Tibial nerve (tissue), 4 donors: ENCODE data around the gene COX6A1. TPM values are rescaled to one million over a fixed set of nuclear protein-coding genes. Genes with fewer than 3 reads are reported as not detected.

Source experiments
- DNase-seq, 2 donors: peaks; one replicate each; pipeline ENCODE4 v3.0.0-alpha.2; 2019; ENCODE audit warnings: low spot score in 2 of 2
- H3K27ac ChIP-seq, 4 donors: fragments of 200-600 bp; sonication (generic) in 3 of 4; one replicate each; pipeline ENCODE4 v1.5.1; 2017 to 2019; ENCODE audit warnings: mild to moderate bottlenecking in 1 of 4
- H3K27me3 ChIP-seq, 2 donors: fragments of 200-600 bp; sonication (generic) in 1 of 2; one replicate each; pipeline versions ENCODE4 v1.5.1 to v1.6.0; 2017 to 2019
- H3K36me3 ChIP-seq, 3 donors: fragments of 200-600 bp; sonication (generic); one replicate each; pipeline ENCODE4 v1.5.1; 2018 to 2019
- H3K4me1 ChIP-seq, 4 donors: fragments of 200-600 bp; sonication (generic) in 3 of 4; one replicate each; pipeline ENCODE4 v1.5.1; 2017 to 2019
- H3K4me3 ChIP-seq, 4 donors: fragments of 200-600 bp; sonication (generic) in 3 of 4; one replicate each; pipeline ENCODE4 v1.5.1; 2017 to 2019; ENCODE audit warnings: mild to moderate bottlenecking in 1 of 4, moderate library complexity in 1 of 4
- H3K9me3 ChIP-seq, 4 donors: fragments of 200-600 bp; sonication (generic) in 3 of 4; one replicate each; pipeline ENCODE4 v1.5.1; 2017 to 2019
- CTCF ChIP-seq, 5 experiments: fragments of 200-600 bp in 3 of 5; fragments of 450-650 bp in 2 of 5; sonication (generic) in 3 of 5; IDR thresholded peaks; one replicate each; pipeline ENCODE4 v1.5.1; 2016 to 2019; ENCODE audit warnings: antibody characterized with exemption in 5 of 5, mild to moderate bottlenecking in 3 of 5, moderate library complexity in 2 of 5
- EP300 ChIP-seq, 2 donors: sonication (generic); formaldehyde crosslinking; IDR thresholded peaks; one replicate each; pipeline ENCODE4 v1.6.1; 2017; ENCODE audit warnings: antibody characterized with exemption in 2 of 2, mild to moderate bottlenecking in 1 of 2
- POLR2A ChIP-seq, 2 donors: fragments of 450-650 bp; IDR thresholded peaks; one replicate each; pipeline ENCODE4 v1.6.1; 2017; ENCODE audit warnings: antibody characterized with exemption in 2 of 2, mild to moderate bottlenecking in 2 of 2, moderate library complexity in 2 of 2
- WGBS, 2 donors: methylation state at CpG; one replicate each; pipeline ENCODE4 v1.1.5; 2018; 5-methylcytosine and 5-hydroxymethylcytosine counted together
- total RNA-seq, 4 donors: library from RNA; depleted of rRNA; stranded (reverse); fragments of >200 nt; gene quantifications; one replicate each; pipeline ENCODE4 v1.1.0, GENCODE V29; 2016

Gene COX6A1
- total RNA-seq, 4 donors from 2014 or later: 458 to 661 (median 570) TPM

- no peaks in the 10 kb centered on the region for H3K36me3 ChIP-seq
- WGBS, 2 donors: 54 to 59% methylated on average over 8 of the region's 8 CpGs
- no peaks in the 10 kb centered on the region for H3K4me1 ChIP-seq
- DNase-seq: no peak
- no peak overlapping the region for H3K27ac ChIP-seq
- H3K9me3 ChIP-seq: no peaks in the 10 kb centered on the region
- H3K27me3 ChIP-seq: peaks cover 0 to 20% of the 10 kb centered on the region in 2 donors
- TF ChIP-seq CTCF (IDR thresholded peaks at IDR 0.05) (no peak), EP300 (IDR thresholded peaks at IDR 0.05) (no peak), POLR2A (IDR thresholded peaks at IDR 0.05) (no peak)
- H3K4me3 ChIP-seq: no peak overlapping the region
Measured at GRCh38 chr12:120428597-120429229, 9.2 kb upstream of the COX6A1 start.

- H3K9me3 ChIP-seq: no peaks in the 10 kb centered on the region
- 55 to 56% methylated on average over 7 of the region's 7 CpGs for WGBS, 2 donors
- H3K27ac ChIP-seq: no peak overlapping the region
- DNase-seq: no peak
- H3K27me3 ChIP-seq: peaks cover 0 to 20% of the 10 kb centered on the region in 2 donors
- H3K4me1 ChIP-seq: no peaks in the 10 kb centered on the region
- H3K36me3 ChIP-seq: no peaks in the 10 kb centered on the region
- H3K4me3 ChIP-seq: no peak overlapping the region
- TF ChIP-seq EP300 (IDR thresholded peaks at IDR 0.05) (no peak), CTCF (IDR thresholded peaks at IDR 0.05) (no peak), POLR2A (IDR thresholded peaks at IDR 0.05) (no peak)
Measured at GRCh38 chr12:120429368-120429767, 8.5 kb upstream of the COX6A1 start.

GRCh38 chr12:120432772-120433525, 5.0 kb upstream of the COX6A1 start:
- H3K27ac ChIP-seq: no peak overlapping the region
- no peak overlapping the region for H3K4me3 ChIP-seq
- H3K36me3 ChIP-seq: no peaks in the 10 kb centered on the region
- H3K9me3 ChIP-seq: no peaks in the 10 kb centered on the region
- H3K4me1 ChIP-seq: peaks cover 0 to 5% (median 0%) of the 10 kb centered on the region in 4 donors
- peaks cover 0 to 18% of the 10 kb centered on the region in 2 donors for H3K27me3 ChIP-seq
- TF ChIP-seq CTCF (IDR thresholded peaks at IDR 0.05): no peak
- TF ChIP-seq EP300 (IDR thresholded peaks at IDR 0.05): no peak
- TF ChIP-seq POLR2A (IDR thresholded peaks at IDR 0.05): no peak
- 55 to 62% methylated on average over 10 of the region's 10 CpGs for WGBS, 2 donors
- DNase-seq: no peak

GRCh38 chr12:120438495-120439198, 734 bp downstream of the COX6A1 start:
- Histone ChIP-seq H3K27ac (peak overlapping the region in 3 of 4 donors; percentile 86 to 90 (median 88)), H3K27me3 (peaks cover 0 to 3% of the 10 kb centered on the region in 2 donors), H3K36me3 (peaks cover 0 to 38% (median 3%) of the 10 kb centered on the region in 3 donors), H3K9me3 (no peaks in the 10 kb centered on the region), H3K4me3 (peak overlapping the region; percentile 62 to 88 (median 80)), H3K4me1 (peaks cover 0 to 27% (median 15%) of the 10 kb centered on the region in 4 donors)
- TF ChIP-seq CTCF (IDR thresholded peaks at IDR 0.05) (no peak), EP300 (IDR thresholded peaks at IDR 0.05) (no peak)
- no peak for DNase-seq
- WGBS, 2 donors: 37 to 42% methylated on average over 17 of the region's 17 CpGs
